ENCODE results near the gene CCDC24.

- TF ChIP-seq EZH2 (IDR thresholded peaks at IDR 0.05), result no peak
- no peak for TF ChIP-seq POLR2AphosphoS5 (IDR thresholded peaks at IDR 0.05; ENCODE audit: borderline replicate concordance, low read depth, low read length)
- no peak for TF ChIP-seq FOXP2 (optimal IDR thresholded peaks at IDR 0.05; ENCODE audit: control extremely low read depth, extremely low read length, insufficient read depth)
These were observed 40.9 kb downstream of the CCDC24 start for GRCh38 chr1:44032170-44032790.

Measured in SK-N-MC (cell line).